HG02623 (cell line): Measurements from ENCODE around the gene PIK3CB.

Experiments used
- ATAC-seq: cut with Tn5 transposase; IDR thresholded peaks from one replicate; pipeline ENCODE4 v1.9.1; 2021; ENCODE audit warnings: moderate library complexity; ENCODE audit not compliant: unreplicated experiment

The PIK3CB gene

DNA sequence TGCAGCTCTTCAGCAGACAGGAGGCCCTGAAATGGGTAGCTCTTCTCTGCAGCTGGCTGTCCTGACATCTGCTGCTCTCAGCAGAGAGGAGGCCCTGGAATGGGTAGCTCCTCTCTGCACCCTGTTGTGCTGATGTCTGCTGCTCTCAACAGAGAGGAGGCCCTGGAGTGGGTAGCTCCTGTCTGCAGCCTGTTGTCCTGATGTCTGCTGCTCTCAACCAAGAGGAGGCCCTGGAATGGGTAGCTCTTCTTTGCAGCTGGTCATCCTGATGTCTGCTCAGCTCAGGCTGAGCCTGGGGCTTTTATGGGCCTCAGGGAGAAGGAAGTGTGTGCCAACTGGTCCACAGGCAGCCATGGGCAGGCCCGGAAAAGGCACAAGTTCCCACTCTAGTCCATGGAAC, 66.6 kb downstream of the PIK3CB start:
- no peak for ATAC-seq

- ATAC-seq: no peak
Observed at GRCh38 chr3:138767498-138768104, 67.1 kb downstream of the PIK3CB start.

DNA sequence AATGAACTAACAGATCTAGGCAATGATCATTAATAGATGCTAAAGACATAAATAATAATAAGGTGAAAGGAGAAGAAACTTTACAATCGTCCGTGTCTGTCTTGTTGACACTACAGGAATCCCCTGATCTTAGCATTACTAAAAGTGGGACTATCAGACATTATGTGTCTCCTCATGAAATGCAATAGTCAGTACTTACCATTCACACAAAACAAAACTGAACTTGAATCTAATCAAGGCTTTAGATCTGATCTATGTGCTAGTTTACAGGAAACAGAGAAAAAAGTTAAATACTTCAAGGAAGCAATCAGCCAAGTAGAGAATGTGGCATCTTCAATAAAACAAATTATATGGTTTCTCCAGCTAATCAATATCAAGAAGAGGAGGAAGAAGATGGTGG, 73.7 kb downstream of the PIK3CB start:
- ATAC-seq: no peak

GRCh38 chr3:138748190-138748589, 86.5 kb downstream of the PIK3CB start:
- ATAC-seq: no peak

DNA sequence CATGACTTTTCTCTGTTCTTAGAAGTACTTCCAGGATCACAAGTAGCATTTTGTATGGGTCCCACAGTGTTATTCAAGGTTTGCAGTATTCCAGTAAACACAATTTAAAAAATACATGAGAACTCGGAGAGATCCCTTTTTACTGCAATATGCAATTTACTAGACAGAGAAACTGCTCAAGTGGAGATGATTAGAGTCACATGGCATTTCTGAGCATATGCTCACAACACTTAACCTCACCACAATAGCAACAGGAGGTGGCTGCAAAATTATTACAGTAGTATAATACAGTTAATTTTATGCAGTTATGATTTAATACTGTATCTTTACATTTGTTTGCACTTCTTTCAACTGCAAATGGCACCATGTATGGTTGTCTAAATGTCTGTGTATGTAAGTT, 87.5 kb downstream of the PIK3CB start:
- no peak for ATAC-seq

DNA sequence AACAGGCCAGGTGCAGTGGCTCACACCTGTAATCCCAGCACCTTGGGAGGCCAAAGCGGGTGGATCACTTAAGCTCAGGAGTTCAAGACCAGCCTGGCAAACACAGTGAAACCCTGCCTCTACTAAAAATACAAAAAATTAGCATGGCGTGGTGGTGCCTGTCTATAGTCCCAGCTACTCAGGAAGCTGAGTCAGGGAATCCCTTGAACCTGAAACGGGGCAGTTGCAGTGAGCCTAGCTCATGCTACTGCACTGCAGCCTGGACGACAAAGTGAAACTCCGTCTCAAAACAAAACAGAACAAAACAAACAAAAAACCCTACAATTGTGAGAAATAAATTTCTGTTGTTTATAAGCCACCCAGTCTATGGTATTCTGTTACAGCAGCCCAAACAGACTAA, 94.7 kb downstream of the PIK3CB start:
- ATAC-seq: no peak

DNA sequence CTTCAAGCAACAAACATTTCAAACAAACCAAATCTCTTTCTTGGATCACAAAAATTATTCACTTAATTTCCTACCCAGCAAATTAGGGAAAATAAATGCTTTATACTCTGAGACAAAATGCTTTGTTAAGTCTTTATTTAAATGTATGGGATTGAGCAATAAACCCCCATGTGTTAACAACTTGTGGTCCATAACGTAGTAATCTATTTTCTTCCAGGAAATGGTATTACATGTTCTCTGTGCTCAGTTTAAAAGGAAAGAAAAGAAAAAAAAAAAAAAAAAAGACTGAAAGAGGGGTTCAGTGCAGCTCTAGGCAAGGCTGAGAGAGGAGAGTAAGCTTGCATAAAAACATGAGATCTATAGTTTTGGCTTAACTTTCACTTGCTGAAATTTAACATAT, 102.3 kb downstream of the PIK3CB start:
- no peak for ATAC-seq

- ATAC-seq: no peak
Observed at GRCh38 chr3:138726946-138727730, 107.6 kb downstream of the PIK3CB start.

GRCh38 chr3:138726042-138726441, 108.7 kb downstream of the PIK3CB start:
- peak; percentile 55 for ATAC-seq

DNA sequence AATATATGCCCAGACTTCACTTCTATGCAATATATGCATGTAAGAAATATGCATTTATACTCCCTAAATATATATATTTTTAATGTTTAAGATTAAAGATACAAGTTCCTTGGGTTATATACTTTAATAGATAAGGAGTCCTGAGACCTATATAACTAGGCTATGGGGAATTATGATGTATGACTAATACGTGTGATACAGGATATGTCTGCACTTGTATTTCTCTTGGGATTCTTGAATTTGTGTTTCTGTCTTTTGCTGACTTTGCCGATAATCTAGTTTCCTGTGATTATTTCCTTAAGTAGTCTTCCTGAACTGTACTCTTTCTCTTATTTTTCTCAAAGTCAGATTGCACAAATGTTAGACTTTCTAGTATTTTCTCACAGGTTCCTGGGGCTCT, 109.6 kb downstream of the PIK3CB start:
- no peak for ATAC-seq

- no peak for ATAC-seq
Observed at GRCh38 chr3:138724443-138724842, 110.3 kb downstream of the PIK3CB start.

GRCh38 chr3:138718849-138719248, 115.9 kb downstream of the PIK3CB start:
- no peak for ATAC-seq

DNA sequence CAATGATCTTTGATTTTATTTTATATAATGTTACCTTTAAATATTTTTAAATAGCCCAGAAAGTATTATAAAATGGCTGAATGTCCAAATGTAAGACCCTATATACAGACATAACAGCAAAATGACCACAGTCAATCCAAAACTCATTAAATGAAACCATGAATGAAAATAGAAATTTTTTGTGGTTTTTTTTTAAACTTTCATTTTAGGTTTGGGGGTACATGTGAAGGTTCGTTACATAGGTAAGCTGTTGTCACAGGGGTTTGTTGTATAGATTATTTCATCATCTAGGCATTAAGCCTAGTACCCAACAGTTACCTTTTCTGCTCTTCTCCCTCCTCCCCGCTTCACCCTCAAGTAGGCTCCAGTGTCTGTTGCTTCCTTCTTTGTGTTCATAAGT, 117.4 kb downstream of the PIK3CB start:
- ATAC-seq: peak; percentile 52

GRCh38 chr3:138712086-138712485, 122.6 kb downstream of the PIK3CB start:
- no peak for ATAC-seq

- ATAC-seq: no peak
Observed at GRCh38 chr3:138705675-138706074, 129.1 kb downstream of the PIK3CB start.

GRCh38 chr3:138696666-138697370, 137.9 kb downstream of the PIK3CB start:
- ATAC-seq: no peak

DNA sequence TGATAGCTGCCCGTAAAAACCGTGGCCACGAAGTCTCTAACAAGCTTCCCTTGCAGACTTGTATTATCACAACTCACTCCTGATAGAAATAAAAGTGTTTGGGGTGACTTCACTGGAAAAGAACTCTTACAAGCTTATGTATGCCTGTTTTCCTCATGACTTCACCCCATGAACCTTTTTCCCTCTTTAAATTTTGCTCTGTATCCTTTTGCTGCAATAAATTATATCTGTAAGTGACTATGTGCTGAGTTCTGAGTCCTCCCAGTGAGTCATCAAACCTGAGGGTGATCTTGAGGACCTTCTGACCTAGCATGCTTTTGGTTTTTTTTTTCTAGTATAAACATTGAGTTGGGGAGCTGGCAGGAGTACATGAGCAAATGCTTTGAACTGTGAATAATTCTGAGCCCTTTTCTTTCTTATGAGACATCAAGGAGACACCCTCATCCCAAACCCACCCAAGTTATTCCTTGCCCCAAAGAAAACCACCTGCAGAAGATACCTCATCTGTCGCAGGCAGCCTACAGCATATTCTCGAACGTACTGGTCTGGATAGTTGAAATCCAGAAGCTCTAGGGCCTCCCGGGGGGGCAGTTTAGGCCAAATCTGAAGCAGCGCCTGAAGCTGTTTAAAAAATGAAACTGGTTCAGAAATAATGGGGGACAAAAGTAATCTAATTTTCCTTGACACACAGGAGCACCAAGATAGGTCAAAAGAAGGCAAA, 140.3 kb downstream of the PIK3CB start:
- ATAC-seq: no peak

GRCh38 chr3:138692152-138692551, 142.6 kb downstream of the PIK3CB start:
- no peak for ATAC-seq

GRCh38 chr3:138691351-138691750, 143.4 kb downstream of the PIK3CB start:
- no peak for ATAC-seq

DNA sequence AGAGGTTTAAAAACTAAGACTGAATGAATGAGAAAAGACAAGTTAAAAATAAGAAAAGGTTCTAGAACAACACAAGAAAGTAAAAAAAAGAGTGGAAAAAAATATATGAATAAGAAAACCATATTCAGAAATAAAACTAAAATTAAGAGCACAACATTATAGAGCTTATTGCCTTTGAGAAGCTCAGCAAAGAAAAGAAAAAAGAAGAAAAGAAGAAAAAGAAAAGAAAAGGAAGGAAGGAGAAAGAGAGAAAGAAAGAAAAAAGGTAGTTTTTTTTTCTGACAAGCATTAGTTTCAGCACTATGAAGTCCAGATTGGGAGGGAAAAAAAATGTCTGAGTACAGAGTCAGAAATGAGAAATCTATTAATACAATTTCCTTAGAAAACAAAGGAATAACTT, 144.7 kb downstream of the PIK3CB start:
- no peak for ATAC-seq

- no peak for ATAC-seq
Observed at GRCh38 chr3:138688871-138689299, 145.8 kb downstream of the PIK3CB start.
